ENCODE measurements around the gene RCAN2. TPM values are rescaled to one million over a fixed set of nuclear protein-coding genes. Genes with fewer than 3 reads are reported as not detected.
A peak's percentile ranks its signal among the peaks of the same experiment; 100 is the strongest.

The RCAN2 gene
- total RNA-seq, 1 experiment from 2014 or later = not detected

DNA sequence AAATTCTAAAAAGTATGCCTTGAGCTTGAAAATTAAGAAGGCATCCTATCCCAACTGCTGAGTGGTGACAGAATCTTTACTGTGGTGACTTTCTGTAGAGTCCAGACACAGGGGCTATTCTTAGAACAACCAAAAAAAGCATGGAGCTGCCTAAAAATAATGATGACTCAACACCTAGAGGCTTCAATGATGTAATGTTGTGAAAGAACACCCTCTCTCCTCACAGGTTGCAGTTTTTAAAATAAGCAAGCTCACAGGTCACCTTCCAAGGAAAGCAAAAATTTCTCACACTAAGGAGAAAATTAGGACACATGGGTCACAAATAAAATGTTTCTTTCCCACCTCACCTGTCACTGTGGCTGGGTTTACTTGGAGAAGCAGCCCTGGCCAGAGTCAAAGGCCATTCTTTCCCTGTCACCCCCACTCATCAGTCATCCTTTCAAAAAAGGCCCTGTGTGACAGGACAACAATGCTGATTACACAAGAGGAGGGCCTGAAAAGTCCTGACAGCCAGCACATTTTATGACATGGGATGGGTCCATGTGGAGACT lies 53.5 kb downstream of the RCAN2 start:
- BruUV-seq (replicated peaks) = no TSS peak
- CTCF ChIA-PET = no interaction called here

GRCh38 chr6:46422619-46423018 lies 68.6 kb downstream of the RCAN2 start:
- TF ChIP-seq, protein P1, sequence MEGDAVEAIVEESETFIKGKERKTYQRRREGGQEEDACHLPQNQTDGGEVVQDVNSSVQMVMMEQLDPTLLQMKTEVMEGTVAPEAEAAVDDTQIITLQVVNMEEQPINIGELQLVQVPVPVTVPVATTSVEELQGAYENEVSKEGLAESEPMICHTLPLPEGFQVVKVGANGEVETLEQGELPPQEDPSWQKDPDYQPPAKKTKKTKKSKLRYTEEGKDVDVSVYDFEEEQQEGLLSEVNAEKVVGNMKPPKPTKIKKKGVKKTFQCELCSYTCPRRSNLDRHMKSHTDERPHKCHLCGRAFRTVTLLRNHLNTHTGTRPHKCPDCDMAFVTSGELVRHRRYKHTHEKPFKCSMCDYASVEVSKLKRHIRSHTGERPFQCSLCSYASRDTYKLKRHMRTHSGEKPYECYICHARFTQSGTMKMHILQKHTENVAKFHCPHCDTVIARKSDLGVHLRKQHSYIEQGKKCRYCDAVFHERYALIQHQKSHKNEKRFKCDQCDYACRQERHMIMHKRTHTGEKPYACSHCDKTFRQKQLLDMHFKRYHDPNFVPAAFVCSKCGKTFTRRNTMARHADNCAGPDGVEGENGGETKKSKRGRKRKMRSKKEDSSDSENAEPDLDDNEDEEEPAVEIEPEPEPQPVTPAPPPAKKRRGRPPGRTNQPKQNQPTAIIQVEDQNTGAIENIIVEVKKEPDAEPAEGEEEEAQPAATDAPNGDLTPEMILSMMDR (conservative IDR thresholded peaks at IDR 0.05; ENCODE audit: low read depth, low read length) = no peak
- no peak for TF ChIP-seq EZH2 (IDR thresholded peaks at IDR 0.05; ENCODE audit: borderline replicate concordance, low read depth, low read length, poor library complexity, severe bottlenecking)
- no peaks in the 10 kb centered on the region for H3K9me3 ChIP-seq (ENCODE audit: low read depth, low read length, poor library complexity, severe bottlenecking)
- no peak for DNase-seq (ENCODE audit: low spot score)
- no TSS peak for BruUV-seq (replicated peaks)
- H3K36me3 ChIP-seq (ENCODE audit: insufficient read depth, low read length, poor library complexity, severe bottlenecking) = no peaks in the 10 kb centered on the region
- H3K27me3 ChIP-seq (replicated peaks; ENCODE audit: insufficient read depth, low read depth, low read length, poor library complexity) = no peaks in the 10 kb centered on the region
- no peaks in the 10 kb centered on the region for H3K4me1 ChIP-seq (ENCODE audit: insufficient read depth, low read length, poor library complexity, severe bottlenecking)
- no peak overlapping the region for H3K27ac ChIP-seq (ENCODE audit: low read depth, low read length, poor library complexity, severe bottlenecking)
- intact Hi-C loops (cut with micrococcal nuclease; ENCODE audit: unreplicated experiment) = no loop called here
- no peak overlapping the region for H3K4me3 ChIP-seq (ENCODE audit: low read depth, low read length, poor library complexity, severe bottlenecking)
- ChIA-PET CTCF (interaction anchor here (0.5 to 0.9 kb wide), 2 partner anchors 15 to 193 kb away, joined by 3 to 6 read pairs; no protein-coding TSS in a partner anchor), POLR2A (ENCODE audit: low non-redundant PET) (no interaction called here)

More for the DNA sequence above, 53.5 kb downstream of the RCAN2 start:
- no peak for TF ChIP-seq EZH2 (IDR thresholded peaks at IDR 0.05; ENCODE audit: borderline replicate concordance, low read depth, low read length, poor library complexity, severe bottlenecking)
- TF ChIP-seq, protein P1 (conservative IDR thresholded peaks at IDR 0.05; ENCODE audit: low read depth, low read length) = no peak
- no peak for DNase-seq (ENCODE audit: low spot score)
- Histone ChIP-seq H3K4me1 (ENCODE audit: insufficient read depth, low read length, poor library complexity, severe bottlenecking) (no peaks in the 10 kb centered on the region), H3K36me3 (ENCODE audit: insufficient read depth, low read length, poor library complexity, severe bottlenecking) (no peaks in the 10 kb centered on the region), H3K9me3 (ENCODE audit: low read depth, low read length, poor library complexity, severe bottlenecking) (no peaks in the 10 kb centered on the region), H3K27ac (ENCODE audit: low read depth, low read length, poor library complexity, severe bottlenecking) (no peak overlapping the region), H3K27me3 (replicated peaks; ENCODE audit: insufficient read depth, low read depth, low read length, poor library complexity) (no peaks in the 10 kb centered on the region), H3K4me3 (ENCODE audit: low read depth, low read length, poor library complexity, severe bottlenecking) (no peak overlapping the region)
- POLR2A ChIA-PET (ENCODE audit: low non-redundant PET) = no interaction called here
- intact Hi-C loops (cut with micrococcal nuclease; ENCODE audit: unreplicated experiment) = no loop called here

DNA sequence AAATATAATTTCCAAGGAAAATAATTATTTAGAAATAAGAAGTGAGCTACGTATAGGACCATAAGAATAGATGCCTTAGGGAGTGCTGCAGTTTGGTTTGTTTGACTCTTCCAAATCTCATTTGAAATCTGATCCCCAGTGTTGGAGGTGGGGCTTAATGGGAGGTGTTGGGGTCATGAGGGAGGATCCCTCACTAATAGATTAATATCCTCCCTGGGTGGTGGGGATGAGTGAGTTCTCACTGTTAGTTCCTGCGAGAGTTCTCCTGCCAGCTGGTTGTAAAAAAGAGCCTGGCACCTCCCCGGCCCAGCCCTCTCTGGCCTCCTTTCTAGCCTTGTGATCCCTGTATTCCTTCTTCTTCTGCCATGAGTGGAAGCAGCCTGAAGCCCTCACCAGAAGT lies 69.3 kb downstream of the RCAN2 start:
- no peaks in the 10 kb centered on the region for H3K9me3 ChIP-seq (ENCODE audit: low read depth, low read length, poor library complexity, severe bottlenecking)
- H3K27ac ChIP-seq (ENCODE audit: low read depth, low read length, poor library complexity, severe bottlenecking) = no peak overlapping the region
- no peaks in the 10 kb centered on the region for H3K27me3 ChIP-seq (replicated peaks; ENCODE audit: insufficient read depth, low read depth, low read length, poor library complexity)
- intact Hi-C loops (cut with micrococcal nuclease; ENCODE audit: unreplicated experiment) = no loop called here
- POLR2A ChIA-PET (ENCODE audit: low non-redundant PET) = no interaction called here
- H3K4me1 ChIP-seq (ENCODE audit: insufficient read depth, low read length, poor library complexity, severe bottlenecking) = no peaks in the 10 kb centered on the region
- TF ChIP-seq, protein P1 (conservative IDR thresholded peaks at IDR 0.05; ENCODE audit: low read depth, low read length) = no peak
- TF ChIP-seq EZH2 (IDR thresholded peaks at IDR 0.05; ENCODE audit: borderline replicate concordance, low read depth, low read length, poor library complexity, severe bottlenecking) = no peak
- DNase-seq (ENCODE audit: low spot score) = peak; percentile 12
- no peak overlapping the region for H3K4me3 ChIP-seq (ENCODE audit: low read depth, low read length, poor library complexity, severe bottlenecking)
- CTCF ChIA-PET = no interaction called here
- no TSS peak for BruUV-seq (replicated peaks)
- H3K36me3 ChIP-seq (ENCODE audit: insufficient read depth, low read length, poor library complexity, severe bottlenecking) = no peaks in the 10 kb centered on the region

Measured in A673 (cell line).